Brain microvascular endothelial cell (primary cell): ENCODE measurements around the gene PLXNA2.

Source experiments
- DNase-seq: peaks from one replicate; pipeline ENCODE4 v3.0.0-alpha.2; 2020
- H3K27ac ChIP-seq: fragments of 250-450 bp; sonication (Bioruptor Pico); 2 replicates; pipeline ENCODE4 v1.5.1; 2020; ENCODE audit warnings: mild to moderate bottlenecking, moderate library complexity
- H3K27me3 ChIP-seq: fragments of 250-450 bp; sonication (Bioruptor Pico); replicated peaks from 2 replicates; pipeline ENCODE4 v1.5.1; 2020; ENCODE audit warnings: mild to moderate bottlenecking
- H3K36me3 ChIP-seq: fragments of 250-450 bp; sonication (Bioruptor Pico); replicated peaks from 2 replicates; pipeline ENCODE4 v1.5.1; 2020; ENCODE audit warnings: mild to moderate bottlenecking
- H3K4me3 ChIP-seq: 2 replicates; pipeline ENCODE4 v1.5.1; 2011; ENCODE audit warnings: low read depth, mild to moderate bottlenecking, control low read depth, low read length, moderate library complexity
- CTCF ChIP-seq: IDR thresholded peaks from 2 replicates; pipeline ENCODE4 v1.5.1; 2011; ENCODE audit warnings: low read depth, mild to moderate bottlenecking, moderate library complexity, low read length, control low read depth, inconsistent platforms; ENCODE audit errors: missing control alignments
- in situ Hi-C: cut with HindIII; loops from 2 replicates; pipeline ENCODE4 v1.10.0; 2017; ENCODE audit warnings: low sequenced_read_pairs, low pct_ligation_motif_present

PLXNA2 gene

GRCh38 chr1:208132287-208132882 is 111.8 kb downstream of the PLXNA2 start:
- H3K27ac ChIP-seq: no peak overlapping the region
- H3K27me3 ChIP-seq: no peaks in the 10 kb centered on the region
- in situ Hi-C loops: no loop called here
- TF ChIP-seq CTCF: peak; percentile 95
- H3K4me3 ChIP-seq: no peak overlapping the region
- DNase-seq: peak; percentile 43
- H3K36me3 ChIP-seq: no peaks in the 10 kb centered on the region

GRCh38 chr1:208131621-208132286 is 112.4 kb downstream of the PLXNA2 start:
- in situ Hi-C loops: no loop called here
- Histone ChIP-seq H3K36me3 (no peaks in the 10 kb centered on the region), H3K4me3 (no peak overlapping the region), H3K27me3 (no peaks in the 10 kb centered on the region), H3K27ac (no peak overlapping the region)
- no peak for TF ChIP-seq CTCF
- DNase-seq: no peak

- no peak for TF ChIP-seq CTCF
- in situ Hi-C loops: no loop called here
- no peak for DNase-seq
- Histone ChIP-seq H3K27ac (no peak overlapping the region), H3K27me3 (no peaks in the 10 kb centered on the region), H3K36me3 (no peaks in the 10 kb centered on the region), H3K4me3 (no peak overlapping the region)
Measured at GRCh38 chr1:208129487-208129886, 114.7 kb downstream of the PLXNA2 start.

- H3K27me3 ChIP-seq: no peaks in the 10 kb centered on the region
- H3K36me3 ChIP-seq: no peaks in the 10 kb centered on the region
- in situ Hi-C loops: no loop called here
- no peak for TF ChIP-seq CTCF
- no peak overlapping the region for H3K27ac ChIP-seq
- no peak overlapping the region for H3K4me3 ChIP-seq
- no peak for DNase-seq
Measured at GRCh38 chr1:208129060-208129459, 115.1 kb downstream of the PLXNA2 start.

GRCh38 chr1:208127792-208128529 is 116.2 kb downstream of the PLXNA2 start:
- Histone ChIP-seq H3K27me3 (no peaks in the 10 kb centered on the region), H3K4me3 (no peak overlapping the region), H3K27ac (no peak overlapping the region), H3K36me3 (no peaks in the 10 kb centered on the region)
- in situ Hi-C loops: no loop called here
- TF ChIP-seq CTCF: no peak
- no peak for DNase-seq
